Neural cell (in vitro differentiated cells): ENCODE measurements around the gene FBXO34. TPM values are rescaled to one million over a fixed set of nuclear protein-coding genes. Genes with fewer than 3 reads are reported as not detected.

Source experiments
- H2AFZ ChIP-seq: fragments of 200-600, 300-800 bp; sonication (generic), shearing (Covaris generic); 2 replicates; pipeline ENCODE4 v1.6.0; 2014; ENCODE audit warnings: low read depth, mild to moderate bottlenecking, antibody characterized with exemption, low read length, moderate library complexity
- H3F3A ChIP-seq: fragments of 200-600 bp; shearing (Covaris generic); 2 replicates; pipeline ENCODE4 v1.6.1; 2016; ENCODE audit warnings: mild to moderate bottlenecking, moderate library complexity, mixed read lengths, antibody characterized with exemption, low read length; ENCODE audit not compliant: insufficient read depth, poor library complexity, severe bottlenecking
- H3K27ac ChIP-seq: fragments of 200-600, 300-800 bp; sonication (generic), shearing (Covaris generic); 2 replicates; pipeline ENCODE4 v1.5.1; 2014; ENCODE audit warnings: mild to moderate bottlenecking, low read length, moderate library complexity
- H3K27me3 ChIP-seq: fragments of 300-800, 200-600 bp; sonication (generic), shearing (Covaris generic); 2 replicates; pipeline ENCODE4 v1.6.0; 2014; ENCODE audit warnings: mild to moderate bottlenecking, low read depth, low read length, moderate library complexity; ENCODE audit not compliant: insufficient read depth
- H3K36me3 ChIP-seq: fragments of 300-800, 200-600 bp; sonication (generic), shearing (Covaris generic); 2 replicates; pipeline ENCODE4 v1.5.1; 2014; ENCODE audit warnings: mild to moderate bottlenecking, antibody characterized with exemption, low read length, moderate library complexity; ENCODE audit not compliant: insufficient read depth
- H3K4me2 ChIP-seq: fragments of 300-800, 200-600 bp; sonication (generic), shearing (Covaris generic); 2 replicates; pipeline ENCODE4 v1.6.0; 2014; ENCODE audit warnings: mild to moderate bottlenecking, low read length
- H3K4me3 ChIP-seq: fragments of 300-800, 200-600 bp; sonication (generic), shearing (Covaris generic); 2 replicates; pipeline ENCODE4 v1.5.1; 2014; ENCODE audit warnings: mild to moderate bottlenecking, low read length, moderate library complexity
- H3K79me2 ChIP-seq: fragments of 200-600 bp; shearing (Covaris generic); replicated peaks from 2 replicates; pipeline ENCODE4 v1.6.0; 2014; ENCODE audit warnings: mild to moderate bottlenecking, low read length, moderate library complexity; ENCODE audit not compliant: insufficient read depth
- H3K9ac ChIP-seq: fragments of 300-800, 200-600 bp; sonication (generic), shearing (Covaris generic); 2 replicates; pipeline ENCODE4 v1.6.1; 2016; ENCODE audit warnings: mild to moderate bottlenecking, low read length, mixed read lengths
- H3K9me2 ChIP-seq: fragments of 200-600 bp; shearing (Covaris generic); 2 replicates; pipeline ENCODE4 v1.6.1; 2016; ENCODE audit warnings: mild to moderate bottlenecking, low read length, mixed read lengths; ENCODE audit not compliant: insufficient read depth
- H3K9me3 ChIP-seq: fragments of 200-600, 300-800 bp; sonication (generic), shearing (Covaris generic); 2 replicates; pipeline ENCODE4 v1.6.1; 2016; ENCODE audit warnings: mild to moderate bottlenecking, mixed run types, low read length, moderate library complexity, mixed read lengths
- H4K20me1 ChIP-seq: fragments of 200-600 bp; shearing (Covaris generic); 2 replicates; pipeline ENCODE4 v1.6.1; 2016; ENCODE audit warnings: mild to moderate bottlenecking, mixed run types; ENCODE audit not compliant: insufficient read depth
- CTCF ChIP-seq: fragments of 450-650 bp; IDR thresholded peaks from 2 replicates; pipeline ENCODE4 v1.5.1; 2014; ENCODE audit warnings: antibody characterized with exemption, mild to moderate bottlenecking, moderate library complexity; ENCODE audit not compliant: poor library complexity, severe bottlenecking
- EZH2 ChIP-seq: fragments of 200-600, 300-800 bp; shearing (Covaris generic), sonication (generic); IDR thresholded peaks from 2 replicates; pipeline ENCODE4 v1.6.1; 2014; ENCODE audit warnings: antibody characterized with exemption, low read length, borderline replicate concordance, mild to moderate bottlenecking; ENCODE audit not compliant: insufficient read depth, poor library complexity, severe bottlenecking
- MXI1 ChIP-seq: fragments of 450-650 bp; conservative IDR thresholded peaks from 2 replicates; pipeline ENCODE4 v1.6.1; 2014; ENCODE audit warnings: antibody characterized with exemption, mild to moderate bottlenecking; ENCODE audit not compliant: poor library complexity, severe bottlenecking
- POLR2AphosphoS5 ChIP-seq: IDR thresholded peaks from 2 replicates; pipeline ENCODE4 v1.6.1; 2012
- REST ChIP-seq: IDR thresholded peaks from 2 replicates; pipeline ENCODE4 v1.6.1; 2012; ENCODE audit warnings: borderline replicate concordance
- TAF1 ChIP-seq: IDR thresholded peaks from 2 replicates; pipeline ENCODE4 v1.6.1; 2012; ENCODE audit warnings: low read depth
- polyA plus RNA-seq: library from polyadenylated mRNA; depleted of rRNA; stranded (reverse); fragments of >200 nt; gene quantifications from 2 replicates; pipeline ENCODE4 v1.2.3, GENCODE V29; 2014

Gene FBXO34
- polyA plus RNA-seq, 1 donor from 2014 or later, result 34.2 TPM

GRCh38 chr14:55248411-55248810, 22.8 kb upstream of the FBXO34 start:
- TF ChIP-seq POLR2AphosphoS5 (no peak), MXI1 (no peak), TAF1 (no peak)
- H3K27ac ChIP-seq, result no peak overlapping the region
- H3K36me3 ChIP-seq, result no peaks in the 10 kb centered on the region
- no peaks in the 10 kb centered on the region for H3K9me2 ChIP-seq
- no peak overlapping the region for H3K9ac ChIP-seq
- H2AFZ ChIP-seq, result no peak overlapping the region
- H4K20me1 ChIP-seq, result no peaks in the 10 kb centered on the region
- no peaks in the 10 kb centered on the region for H3K79me2 ChIP-seq
- no peak overlapping the region for H3K4me2 ChIP-seq
- no peaks in the 10 kb centered on the region for H3F3A ChIP-seq
- H3K9me3 ChIP-seq, result no peaks in the 10 kb centered on the region
- H3K4me3 ChIP-seq, result no peak overlapping the region
- no peaks in the 10 kb centered on the region for H3K27me3 ChIP-seq

- H3K27me3 ChIP-seq, result no peaks in the 10 kb centered on the region
- no peaks in the 10 kb centered on the region for H3K36me3 ChIP-seq
- H3K79me2 ChIP-seq, result no peaks in the 10 kb centered on the region
- H3K9me2 ChIP-seq, result no peaks in the 10 kb centered on the region
- no peak overlapping the region for H3K4me3 ChIP-seq
- H2AFZ ChIP-seq, result no peak overlapping the region
- H3K4me2 ChIP-seq, result no peak overlapping the region
- no peak overlapping the region for H3K9ac ChIP-seq
- no peaks in the 10 kb centered on the region for H3K9me3 ChIP-seq
- H3K27ac ChIP-seq, result no peak overlapping the region
- no peaks in the 10 kb centered on the region for H3F3A ChIP-seq
- no peak for TF ChIP-seq POLR2AphosphoS5
- no peak for TF ChIP-seq CTCF
- TF ChIP-seq EZH2, result no peak
- H4K20me1 ChIP-seq, result no peaks in the 10 kb centered on the region
Measured at GRCh38 chr14:55249423-55249822, 21.8 kb upstream of the FBXO34 start.

GRCh38 chr14:55253276-55253675, 17.9 kb upstream of the FBXO34 start:
- Histone ChIP-seq H3K9me2 (no peaks in the 10 kb centered on the region), H3K79me2 (no peaks in the 10 kb centered on the region), H3F3A (no peaks in the 10 kb centered on the region), H3K4me3 (no peak overlapping the region), H3K4me2 (no peak overlapping the region), H3K9me3 (no peaks in the 10 kb centered on the region), H2AFZ (no peak overlapping the region), H3K36me3 (no peaks in the 10 kb centered on the region), H4K20me1 (no peaks in the 10 kb centered on the region), H3K9ac (no peak overlapping the region), H3K27ac (no peak overlapping the region), H3K27me3 (no peaks in the 10 kb centered on the region)
- TF ChIP-seq REST, result no peak
- TF ChIP-seq TAF1, result no peak
